NCI-H1436 (cell line): ENCODE measurements around the gene XIST.
"Not testable (repeated sequence)": the region's sequence is repeated elsewhere in the genome, so short reads cannot be mapped to it uniquely, and the experiment has no call there.

Source experiments
- DNase-seq: peaks from one replicate; lab custom pipeline; 2025; lab: John Stamatoyannopoulos, UW

XIST gene

DNA sequence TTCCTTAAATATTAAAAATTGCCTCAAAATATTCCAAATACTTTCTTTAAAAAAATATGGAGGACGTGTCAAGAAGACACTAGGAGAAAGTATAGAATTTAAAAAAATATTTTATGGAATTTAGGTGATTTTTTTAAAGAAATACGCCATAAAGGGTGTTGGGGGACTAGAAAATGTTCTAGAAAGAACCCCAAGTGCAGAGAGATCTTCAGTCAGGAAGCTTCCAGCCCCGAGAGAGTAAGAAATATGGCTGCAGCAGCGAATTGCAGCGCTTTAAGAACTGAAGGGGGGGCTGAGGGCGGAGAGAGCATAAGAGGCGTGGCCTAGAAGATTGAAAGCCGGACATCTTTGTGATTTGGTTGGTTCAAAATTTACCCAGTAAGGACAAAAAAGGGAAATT, at the start of gene XIST:
TSS of gene XIST (minus strand) at position 248 of the 400 bp plus-strand sequence.
- DNase-seq = no peak

DNA sequence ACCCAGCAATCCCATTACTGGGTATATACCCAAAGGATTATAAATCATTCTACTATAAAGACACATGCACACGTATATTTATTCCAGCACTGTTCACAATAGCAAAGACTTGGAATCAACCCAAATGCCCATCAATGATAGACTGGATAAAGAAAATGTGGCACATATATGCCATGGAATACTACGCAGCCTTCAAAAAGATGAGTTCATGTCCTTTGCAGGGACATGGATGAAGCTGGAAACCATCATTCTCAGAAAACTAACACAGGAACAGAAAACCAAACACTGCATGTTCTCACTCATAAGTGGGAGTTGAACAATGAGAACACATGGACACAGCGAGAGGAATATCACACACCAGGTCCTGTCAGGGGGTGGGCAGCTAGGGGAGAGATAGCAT, 45.8 kb upstream of the XIST start:
- not testable (repeated sequence) for DNase-seq

DNA sequence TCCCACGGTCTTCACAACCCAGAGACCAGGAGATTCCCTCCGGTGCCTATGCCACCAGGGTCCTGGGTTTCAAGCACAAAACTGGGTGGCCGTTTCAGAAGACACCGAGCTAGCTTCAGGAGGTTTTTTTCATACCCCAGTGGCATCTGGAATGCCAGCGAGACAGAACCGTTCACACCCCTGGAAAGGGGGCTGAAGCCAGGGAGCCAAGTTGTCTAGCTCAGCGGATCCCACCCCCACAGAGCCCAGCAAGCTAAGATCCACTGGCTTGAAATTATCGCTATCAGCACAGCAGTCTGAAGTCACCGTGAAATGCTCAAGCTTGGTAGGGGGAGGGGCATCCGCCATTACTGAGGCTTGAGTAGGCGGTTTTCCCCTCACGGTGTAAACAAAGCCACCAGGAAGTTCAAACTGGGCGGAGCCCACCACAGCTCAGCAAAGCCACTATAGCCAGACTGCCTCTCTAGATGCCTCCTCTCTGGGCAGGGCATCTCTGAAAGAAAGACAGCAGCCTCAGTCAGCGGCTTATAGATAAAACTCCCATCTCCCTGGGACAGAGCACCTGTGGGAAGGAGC, 40.1 kb upstream of the XIST start:
- DNase-seq = not testable (repeated sequence)

DNA sequence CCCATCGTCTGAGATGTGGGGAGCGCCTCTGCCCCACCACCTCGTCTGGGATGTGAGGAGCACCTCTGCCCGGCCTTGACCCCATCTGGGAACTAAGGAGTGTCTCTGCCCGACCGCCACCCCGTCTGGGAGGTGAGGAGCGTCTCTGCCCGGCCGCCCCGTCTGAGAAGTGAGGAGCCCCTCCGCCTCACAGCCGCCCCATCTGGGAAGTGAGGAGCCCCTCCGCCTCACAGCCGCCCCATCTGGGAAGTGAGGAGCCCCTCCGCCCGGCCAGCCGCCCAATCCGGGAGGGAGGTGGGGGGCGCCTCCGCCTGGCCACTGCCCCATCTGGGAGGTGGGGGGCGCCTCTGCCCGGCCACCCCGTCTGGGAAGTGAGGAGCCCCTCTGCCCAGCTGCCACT, 29.7 kb upstream of the XIST start:
- DNase-seq = not testable (repeated sequence)

- no peak for DNase-seq
These were observed 25.2 kb upstream of the XIST start for GRCh38 chrX:73877687-73878086.

GRCh38 chrX:73876911-73877310, 24.4 kb upstream of the XIST start:
- DNase-seq = no peak

DNA sequence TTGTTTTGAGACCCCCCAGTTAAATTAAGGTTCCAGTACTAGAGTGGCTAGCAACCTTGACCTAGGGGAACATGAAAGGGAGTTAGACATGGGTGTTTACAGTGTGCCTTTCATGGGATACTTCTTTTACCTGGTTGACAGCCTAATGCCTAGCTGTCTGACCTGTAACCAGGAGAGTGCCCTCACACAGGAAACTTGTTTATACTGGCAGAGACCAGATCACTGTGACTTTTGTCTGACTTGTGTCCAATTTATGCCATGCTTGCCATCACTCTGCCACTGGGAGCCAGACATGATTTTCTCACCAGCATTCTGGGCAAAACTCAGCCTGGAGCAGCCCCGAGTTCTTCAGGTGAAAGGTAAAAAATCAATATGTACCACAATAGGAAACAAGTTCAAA, 16.4 kb upstream of the XIST start:
- no peak for DNase-seq

DNA sequence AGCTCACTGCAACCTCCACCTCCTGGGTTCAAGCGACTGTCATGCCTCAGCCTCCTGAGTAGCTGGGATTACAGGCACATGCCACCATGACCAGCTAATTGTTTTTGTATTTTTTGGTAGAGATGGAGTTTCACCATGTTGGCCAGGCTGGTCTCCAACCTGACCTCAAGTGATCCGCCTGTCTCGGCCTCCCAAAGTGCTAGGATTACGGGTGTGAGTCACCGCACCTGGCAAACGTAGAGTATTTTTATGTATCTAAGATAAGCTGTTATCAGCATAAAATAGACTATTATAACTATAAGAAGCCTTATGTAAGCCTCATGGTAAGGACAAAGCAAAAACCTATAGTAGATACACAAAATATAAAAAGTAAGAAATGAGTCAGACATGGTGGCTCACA, 14.6 kb upstream of the XIST start:
- no peak for DNase-seq

- DNase-seq = no peak
These were observed 11.3 kb upstream of the XIST start for GRCh38 chrX:73863852-73864251.

DNA sequence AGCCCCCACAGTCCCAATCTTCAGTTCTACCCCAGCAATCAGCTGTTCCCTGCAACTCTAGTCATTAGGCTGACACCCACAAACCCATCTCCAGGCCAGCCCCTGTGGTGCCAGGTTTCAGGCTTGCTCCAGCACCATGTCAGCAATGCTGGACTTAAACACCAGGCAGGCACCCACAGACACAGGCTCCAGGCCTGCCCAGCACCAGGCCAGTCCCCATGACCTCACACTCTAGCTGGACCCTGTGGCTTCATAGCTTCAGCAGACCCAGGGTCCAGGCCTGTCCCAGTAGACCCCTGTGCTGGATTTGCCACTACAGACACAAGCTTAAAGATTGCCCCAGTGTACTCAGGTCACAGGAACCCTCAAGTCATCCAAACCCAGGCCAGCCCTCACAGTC, 10.8 kb upstream of the XIST start:
- DNase-seq = no peak

DNA sequence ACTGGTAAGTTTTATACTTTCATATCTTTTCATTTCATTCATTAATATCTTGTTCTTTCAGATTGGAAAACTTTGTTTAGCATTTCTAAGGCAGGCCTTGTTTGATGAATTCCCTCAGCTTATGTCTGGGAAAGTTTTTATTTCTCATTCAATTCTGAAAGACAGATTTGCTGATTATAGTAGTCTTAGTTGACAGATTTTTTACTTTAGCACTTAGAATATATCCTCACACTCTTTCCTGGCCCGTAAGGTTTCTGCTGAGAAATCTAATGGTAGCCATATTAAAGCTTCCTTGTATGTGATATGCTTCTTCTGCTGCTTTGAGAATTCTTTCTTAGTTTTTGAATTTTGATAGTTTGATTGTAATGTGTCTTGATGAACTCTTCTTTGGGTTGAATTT, 7.1 kb upstream of the XIST start:
- DNase-seq = no peak

DNA sequence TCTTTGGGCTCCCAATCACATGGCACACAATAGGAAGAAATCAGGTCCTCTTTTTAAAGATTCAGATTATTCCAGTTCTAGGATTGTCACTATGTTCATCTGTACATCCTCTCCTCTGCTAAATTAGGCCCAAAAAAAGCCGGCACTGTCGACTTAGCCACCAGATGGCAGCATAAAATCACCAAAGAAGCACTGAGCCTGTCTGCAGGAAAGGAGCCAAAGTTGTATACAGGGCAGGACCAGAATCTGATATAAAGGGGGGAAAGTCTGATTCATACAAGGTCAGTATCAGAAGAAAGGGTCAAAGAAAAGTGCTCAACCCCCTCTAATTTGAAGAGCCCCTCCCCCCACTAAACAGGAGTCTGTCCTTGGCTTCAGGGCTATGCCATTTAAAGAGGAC, 3.0 kb upstream of the XIST start:
- peak; percentile 62 for DNase-seq

GRCh38 chrX:73852022-73852421, 492 bp downstream of the XIST start:
- no peak for DNase-seq

- DNase-seq = no peak
These were observed 1.2 kb downstream of the XIST start for GRCh38 chrX:73851014-73852009.

GRCh38 chrX:73850124-73851013, 2.1 kb downstream of the XIST start:
- no peak for DNase-seq

- no peak for DNase-seq
These were observed 3.4 kb downstream of the XIST start for GRCh38 chrX:73849073-73849472.

DNA sequence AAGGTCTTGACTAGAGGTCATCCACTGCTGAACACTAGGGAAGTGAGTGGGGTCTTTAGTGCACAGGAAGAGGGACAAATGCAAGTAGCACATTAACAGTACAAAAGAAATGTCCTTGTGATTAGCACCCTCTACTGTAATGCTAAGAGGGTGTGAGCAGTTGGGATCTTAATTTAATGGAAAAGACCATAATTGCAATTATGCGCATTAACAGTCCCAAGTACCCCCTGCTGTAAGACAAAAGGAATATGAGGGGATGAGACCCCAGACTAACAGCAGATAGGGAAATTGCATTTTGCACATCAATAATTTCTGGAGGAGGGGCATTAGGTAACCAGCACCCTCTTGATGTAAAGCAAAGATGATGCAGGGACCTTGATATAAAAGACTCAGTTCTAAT, 4.5 kb downstream of the XIST start:
- DNase-seq = no peak

GRCh38 chrX:73847100-73847499, 5.4 kb downstream of the XIST start:
- DNase-seq = no peak

GRCh38 chrX:73842541-73843234, 9.8 kb downstream of the XIST start:
- no peak for DNase-seq

- no peak for DNase-seq
These were observed 11.2 kb downstream of the XIST start for GRCh38 chrX:73841337-73841736.

DNA sequence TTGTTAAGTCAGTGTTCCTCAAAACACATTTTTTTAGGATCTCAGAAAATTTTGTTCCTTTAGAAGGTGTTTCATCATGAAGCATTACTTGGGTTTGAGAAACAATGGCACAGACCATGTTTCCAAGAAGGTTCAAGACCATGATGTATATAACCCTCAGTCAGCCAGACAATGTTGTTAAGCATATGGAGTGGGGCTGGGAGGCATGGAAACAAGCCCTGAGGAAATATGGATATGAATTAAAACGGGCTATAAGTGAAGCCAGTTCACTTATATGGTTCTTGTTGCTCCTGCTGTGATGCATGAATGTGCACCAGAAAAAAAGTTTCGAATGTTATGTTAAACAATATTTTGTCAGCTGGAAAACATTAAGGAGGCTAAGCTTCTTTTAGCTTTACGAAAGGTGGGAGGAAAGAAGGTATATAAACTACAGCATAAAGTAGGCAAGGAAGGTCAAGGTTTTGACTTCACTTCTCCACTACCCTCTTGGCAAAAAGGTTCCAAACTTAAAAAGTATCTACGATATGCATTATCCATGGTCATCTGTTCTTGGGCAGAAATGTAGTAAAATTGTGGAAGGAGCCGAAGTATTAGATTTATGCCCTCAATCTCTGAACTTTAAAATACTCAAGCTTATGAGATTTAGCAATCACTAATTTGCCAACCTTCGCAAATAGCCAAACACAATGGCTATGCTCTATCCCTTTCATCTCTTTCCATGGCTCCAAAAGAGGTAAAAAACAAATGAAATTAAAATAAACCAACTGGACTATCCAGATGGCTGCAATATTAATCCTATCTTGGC, 12.2 kb downstream of the XIST start:
- DNase-seq = no peak
